GM12873 (cell line): ENCODE measurements around the gene RBM28.

Experiments used
- CTCF ChIP-seq: IDR thresholded peaks from 2 replicates; pipeline ENCODE4 v1.5.1; 2012; ENCODE audit warnings: low read depth, mild to moderate bottlenecking, moderate library complexity, low read length, control low read depth; ENCODE audit not compliant: insufficient read depth; ENCODE audit errors: missing control alignments

The RBM28 gene

GRCh38 chr7:128343554-128344430 is at the start of gene RBM28:
RBM28 (minus strand) TSS chr7:128343908; CDS start chr7:128343793, 115 bp downstream.
- TF ChIP-seq CTCF = no peak

- no peak for TF ChIP-seq CTCF
Observed at GRCh38 chr7:128392446-128393327, 49.0 kb upstream of the RBM28 start.

- no peak for TF ChIP-seq CTCF
Observed at GRCh38 chr7:128391805-128392204, 48.1 kb upstream of the RBM28 start.

- TF ChIP-seq CTCF = no peak
Observed at GRCh38 chr7:128390871-128391565, 47.3 kb upstream of the RBM28 start.

GRCh38 chr7:128389618-128390329 is 46.1 kb upstream of the RBM28 start:
- no peak for TF ChIP-seq CTCF

GRCh38 chr7:128389085-128389617 is 45.4 kb upstream of the RBM28 start:
- TF ChIP-seq CTCF = no peak
